ENCODE measurements around the gene FAM107A. TPM values are rescaled to one million over a fixed set of nuclear protein-coding genes. Genes with fewer than 3 reads are reported as not detected.

The FAM107A gene
- polyA plus RNA-seq, 1 experiment, result 0.11 TPM

- H3K4me3 ChIP-seq (ENCODE audit: low read depth, low read length), result no peak overlapping the region
- H3K36me3 ChIP-seq (ENCODE audit: control insufficient read depth, insufficient read depth, low read length), result no peaks in the 10 kb centered on the region
- TF ChIP-seq, protein P1, sequence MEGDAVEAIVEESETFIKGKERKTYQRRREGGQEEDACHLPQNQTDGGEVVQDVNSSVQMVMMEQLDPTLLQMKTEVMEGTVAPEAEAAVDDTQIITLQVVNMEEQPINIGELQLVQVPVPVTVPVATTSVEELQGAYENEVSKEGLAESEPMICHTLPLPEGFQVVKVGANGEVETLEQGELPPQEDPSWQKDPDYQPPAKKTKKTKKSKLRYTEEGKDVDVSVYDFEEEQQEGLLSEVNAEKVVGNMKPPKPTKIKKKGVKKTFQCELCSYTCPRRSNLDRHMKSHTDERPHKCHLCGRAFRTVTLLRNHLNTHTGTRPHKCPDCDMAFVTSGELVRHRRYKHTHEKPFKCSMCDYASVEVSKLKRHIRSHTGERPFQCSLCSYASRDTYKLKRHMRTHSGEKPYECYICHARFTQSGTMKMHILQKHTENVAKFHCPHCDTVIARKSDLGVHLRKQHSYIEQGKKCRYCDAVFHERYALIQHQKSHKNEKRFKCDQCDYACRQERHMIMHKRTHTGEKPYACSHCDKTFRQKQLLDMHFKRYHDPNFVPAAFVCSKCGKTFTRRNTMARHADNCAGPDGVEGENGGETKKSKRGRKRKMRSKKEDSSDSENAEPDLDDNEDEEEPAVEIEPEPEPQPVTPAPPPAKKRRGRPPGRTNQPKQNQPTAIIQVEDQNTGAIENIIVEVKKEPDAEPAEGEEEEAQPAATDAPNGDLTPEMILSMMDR (IDR thresholded peaks at IDR 0.05; ENCODE audit: insufficient read depth, low read depth, low read length), result no peak
- POLR2A ChIA-PET, result no interaction called here
- no peak for DNase-seq (ENCODE audit: low read depth)
- no peaks in the 10 kb centered on the region for H3K27me3 ChIP-seq (ENCODE audit: control insufficient read depth, insufficient read depth, low read length)
- CTCF ChIA-PET, result interaction anchor here (2.4 to 16.7 kb wide), 2 partner anchors 8 to 50 kb away, joined by 14 to 371 read pairs; no protein-coding TSS in a partner anchor
Measured at GRCh38 chr3:58576716-58577115, 475 bp downstream of the FAM107A start.

DNA sequence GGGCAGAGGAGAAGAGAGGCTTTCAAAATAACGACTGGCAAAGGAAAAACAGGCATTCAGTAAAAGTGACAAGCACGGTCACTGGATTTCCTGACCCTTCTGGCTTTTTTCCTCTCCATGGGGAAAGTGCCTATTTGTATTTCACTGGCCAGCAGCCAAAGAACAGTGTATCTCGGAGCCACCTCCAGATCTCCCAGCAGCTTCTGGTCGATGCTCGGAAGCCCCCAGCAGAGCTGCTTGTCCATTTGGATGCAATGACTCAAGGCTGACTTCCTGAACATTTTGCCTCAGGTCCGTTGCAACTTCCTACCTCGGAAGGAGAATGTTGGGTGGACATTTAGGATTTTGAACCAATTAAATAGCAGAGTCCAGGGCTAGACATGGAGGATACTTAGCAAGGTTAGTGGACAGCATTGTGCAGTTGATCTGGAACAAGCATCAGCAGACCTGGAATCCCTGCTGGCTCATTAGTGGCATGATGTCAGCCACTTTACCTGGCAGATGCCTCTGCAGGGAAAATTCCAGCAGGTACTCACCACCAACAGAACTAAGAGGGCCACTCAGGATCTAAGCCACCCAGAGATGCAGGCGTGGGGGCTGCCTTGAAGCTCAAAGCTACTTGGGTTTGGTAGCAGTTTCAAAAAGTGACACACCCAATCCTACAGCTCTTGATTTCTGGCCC is 1.1 kb downstream of the FAM107A start:
- Histone ChIP-seq H3K27me3 (ENCODE audit: control insufficient read depth, insufficient read depth, low read length) (no peaks in the 10 kb centered on the region), H3K36me3 (ENCODE audit: control insufficient read depth, insufficient read depth, low read length) (no peaks in the 10 kb centered on the region), H3K4me3 (ENCODE audit: low read depth, low read length) (no peak overlapping the region)
- TF ChIP-seq, protein P1 (IDR thresholded peaks at IDR 0.05; ENCODE audit: insufficient read depth, low read depth, low read length), result no peak
- POLR2A ChIA-PET, result no interaction called here
- CTCF ChIA-PET, result interaction anchor here (2.0 to 16.7 kb wide), 3 partner anchors 9 to 51 kb away, joined by 7 to 371 read pairs (median 14); no protein-coding TSS in a partner anchor
- no peak for DNase-seq (ENCODE audit: low read depth)

DNA sequence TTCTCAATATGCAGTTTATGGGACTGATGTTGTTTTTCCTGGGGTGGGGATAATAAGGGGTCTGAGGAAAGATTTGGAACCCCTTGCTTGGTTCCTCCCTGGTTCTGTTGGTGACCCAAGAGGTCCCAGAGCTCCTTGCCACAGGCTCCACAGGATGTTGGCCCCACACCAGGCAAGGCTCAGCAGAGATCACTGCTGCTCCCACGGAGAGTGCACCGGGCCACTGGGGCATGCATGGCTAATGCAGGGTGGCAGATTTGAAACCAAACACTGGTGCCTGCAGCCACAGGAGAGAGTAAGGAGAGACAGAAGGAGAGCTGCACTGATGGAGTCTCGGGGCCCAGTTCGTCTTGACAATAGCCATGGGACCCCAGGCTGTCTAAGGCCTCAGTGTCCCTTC is 2.5 kb downstream of the FAM107A start:
- TF ChIP-seq, protein P1 (IDR thresholded peaks at IDR 0.05; ENCODE audit: insufficient read depth, low read depth, low read length), result no peak
- DNase-seq (ENCODE audit: low read depth), result no peak
- no peaks in the 10 kb centered on the region for H3K36me3 ChIP-seq (ENCODE audit: control insufficient read depth, insufficient read depth, low read length)
- ChIA-PET POLR2A (no interaction called here), CTCF (interaction anchor here (1.0 to 16.7 kb wide), 4 partner anchors 9 to 52 kb away, joined by 3 to 371 read pairs (median 10); no protein-coding TSS in a partner anchor)
- no peaks in the 10 kb centered on the region for H3K27me3 ChIP-seq (ENCODE audit: control insufficient read depth, insufficient read depth, low read length)
- no peak overlapping the region for H3K4me3 ChIP-seq (ENCODE audit: low read depth, low read length)

DNA sequence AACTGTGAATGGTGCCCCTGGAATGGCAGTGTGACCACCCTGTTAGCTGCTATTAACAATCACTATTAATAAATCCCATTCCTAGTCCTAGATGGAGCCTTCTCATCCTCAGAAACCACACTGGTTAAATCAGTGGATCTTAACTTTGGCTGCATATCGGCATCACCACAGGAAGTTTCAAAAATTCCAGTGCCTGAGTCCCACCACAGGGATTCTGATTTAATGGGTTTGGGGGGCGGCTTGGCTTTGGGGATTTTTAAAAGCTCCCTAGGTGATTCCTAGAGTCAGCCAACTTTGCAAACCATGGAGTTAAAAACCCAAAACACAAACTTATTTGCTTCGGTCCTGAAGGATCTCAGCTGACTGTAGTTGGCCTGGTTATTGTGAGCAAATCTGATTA is 3.1 kb downstream of the FAM107A start:
- ChIA-PET CTCF (interaction anchor here (1.0 to 16.7 kb wide), 5 partner anchors 11 to 67 kb away, joined by 3 to 371 read pairs (median 6); no protein-coding TSS in a partner anchor), POLR2A (interaction anchor here (0.6 kb wide), 1 partner anchor 11 kb away, joined by 4 read pairs; no protein-coding TSS in a partner anchor)
- DNase-seq (ENCODE audit: low read depth), result no peak
- TF ChIP-seq, protein P1 (IDR thresholded peaks at IDR 0.05; ENCODE audit: insufficient read depth, low read depth, low read length), result no peak
- no peak overlapping the region for H3K4me3 ChIP-seq (ENCODE audit: low read depth, low read length)
- no peaks in the 10 kb centered on the region for H3K36me3 ChIP-seq (ENCODE audit: control insufficient read depth, insufficient read depth, low read length)
- H3K27me3 ChIP-seq (ENCODE audit: control insufficient read depth, insufficient read depth, low read length), result no peaks in the 10 kb centered on the region

GRCh38 chr3:58573640-58574039 is 3.6 kb downstream of the FAM107A start:
- H3K36me3 ChIP-seq (ENCODE audit: control insufficient read depth, insufficient read depth, low read length), result no peaks in the 10 kb centered on the region
- ChIA-PET CTCF (interaction anchor here (1.0 to 16.7 kb wide), 3 partner anchors 12 to 67 kb away, joined by 3 to 371 read pairs (median 6); no protein-coding TSS in a partner anchor), POLR2A (no interaction called here)
- no peaks in the 10 kb centered on the region for H3K27me3 ChIP-seq (ENCODE audit: control insufficient read depth, insufficient read depth, low read length)
- DNase-seq (ENCODE audit: low read depth), result no peak
- TF ChIP-seq, protein P1 (IDR thresholded peaks at IDR 0.05; ENCODE audit: insufficient read depth, low read depth, low read length), result no peak
- no peak overlapping the region for H3K4me3 ChIP-seq (ENCODE audit: low read depth, low read length)

All from BJ (cell line).